ENCODE data around the gene DNAJB6.

DNA sequence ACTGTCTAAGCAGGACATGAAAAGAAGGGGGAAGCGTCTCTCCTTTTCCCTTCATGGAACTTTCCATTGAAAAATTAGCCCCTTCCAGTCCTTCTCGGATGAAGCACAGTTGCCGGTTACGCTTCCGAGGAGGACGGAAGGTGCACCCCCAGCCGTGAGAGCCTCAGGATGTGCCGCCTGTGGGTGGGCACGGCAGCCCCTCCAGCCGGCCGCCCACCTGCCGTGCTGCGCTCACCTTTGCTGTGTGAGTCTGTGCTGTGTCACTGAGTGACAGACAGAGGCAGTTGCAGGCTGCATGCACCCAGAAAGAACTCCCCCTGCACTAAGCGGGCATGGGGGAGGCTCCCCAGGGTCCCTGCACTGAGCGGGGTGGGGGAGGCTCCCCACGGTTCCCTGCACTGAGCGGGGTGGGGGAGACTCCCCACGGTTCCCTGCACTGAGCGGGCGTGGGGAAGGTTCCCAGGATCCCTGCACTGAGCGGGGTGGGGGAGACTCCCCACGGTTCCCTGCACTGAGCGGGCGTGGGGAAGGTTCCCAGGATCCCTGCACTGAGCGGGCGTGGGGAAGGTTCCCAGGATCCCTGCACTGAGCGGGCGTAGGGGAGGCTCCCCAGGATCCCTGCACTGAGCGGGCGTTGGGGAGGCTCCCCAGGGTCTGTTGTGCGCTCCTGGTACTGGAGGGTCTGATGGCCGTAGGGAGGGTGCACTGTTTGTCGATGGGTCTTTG is 74.2 kb downstream of the DNAJB6 start:
- TF ChIP-seq, protein P1, sequence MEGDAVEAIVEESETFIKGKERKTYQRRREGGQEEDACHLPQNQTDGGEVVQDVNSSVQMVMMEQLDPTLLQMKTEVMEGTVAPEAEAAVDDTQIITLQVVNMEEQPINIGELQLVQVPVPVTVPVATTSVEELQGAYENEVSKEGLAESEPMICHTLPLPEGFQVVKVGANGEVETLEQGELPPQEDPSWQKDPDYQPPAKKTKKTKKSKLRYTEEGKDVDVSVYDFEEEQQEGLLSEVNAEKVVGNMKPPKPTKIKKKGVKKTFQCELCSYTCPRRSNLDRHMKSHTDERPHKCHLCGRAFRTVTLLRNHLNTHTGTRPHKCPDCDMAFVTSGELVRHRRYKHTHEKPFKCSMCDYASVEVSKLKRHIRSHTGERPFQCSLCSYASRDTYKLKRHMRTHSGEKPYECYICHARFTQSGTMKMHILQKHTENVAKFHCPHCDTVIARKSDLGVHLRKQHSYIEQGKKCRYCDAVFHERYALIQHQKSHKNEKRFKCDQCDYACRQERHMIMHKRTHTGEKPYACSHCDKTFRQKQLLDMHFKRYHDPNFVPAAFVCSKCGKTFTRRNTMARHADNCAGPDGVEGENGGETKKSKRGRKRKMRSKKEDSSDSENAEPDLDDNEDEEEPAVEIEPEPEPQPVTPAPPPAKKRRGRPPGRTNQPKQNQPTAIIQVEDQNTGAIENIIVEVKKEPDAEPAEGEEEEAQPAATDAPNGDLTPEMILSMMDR (IDR thresholded peaks at IDR 0.05): no peak
- no peak for TF ChIP-seq POLR2A (IDR thresholded peaks at IDR 0.05)
